Activated T-cell treated with anti-CD3 and anti-CD28 coated beads, Interleukin-2, amount 50 U/mL, for 4 hours (primary cell): ENCODE measurements around the gene FKBP5. TPM values are rescaled to one million over a fixed set of nuclear protein-coding genes. Genes with fewer than 3 reads are reported as not detected.
"Not testable (repeated sequence)": the region's sequence is repeated elsewhere in the genome, so short reads cannot be mapped to it uniquely, and the experiment has no call there.

ENCODE experiments used
- ATAC-seq, 2 donors: fragments of 200-7000 bp; cut with Tn5 transposase; one replicate each; pipeline ENCODE4 v1.10.0; 2021
- DNase-seq: peaks from one replicate; pipeline ENCODE4 v3.0.0-alpha.2; 2020
- H3K27me3 Mint-ChIP-seq: one replicate; pipeline ENCODE4 v1.8.0; 2021; ENCODE audit warnings: low read depth, mixed read lengths
- H3K36me3 Mint-ChIP-seq: one replicate; pipeline ENCODE4 v1.8.0; 2022; ENCODE audit warnings: mixed read lengths; ENCODE audit not compliant: insufficient read depth
- H3K4me1 Mint-ChIP-seq: one replicate; pipeline ENCODE4 v1.8.0; 2021; ENCODE audit warnings: low read depth, mixed read lengths
- H3K4me3 Mint-ChIP-seq: one replicate; pipeline ENCODE4 v1.8.0; 2021; ENCODE audit warnings: mild to moderate bottlenecking, moderate library complexity, mixed read lengths
- H3K9me3 Mint-ChIP-seq: one replicate; pipeline ENCODE4 v1.8.0; 2021; ENCODE audit warnings: mixed read lengths
- total RNA-seq, 3 donors: library from RNA; stranded (reverse); gene quantifications; one replicate each; pipeline ENCODE4 v1.2.1, GENCODE V29; 2021

Gene FKBP5
- total RNA-seq, 3 donors from 2014 or later = 46.5 to 62.3 (median 59.9) TPM

DNA sequence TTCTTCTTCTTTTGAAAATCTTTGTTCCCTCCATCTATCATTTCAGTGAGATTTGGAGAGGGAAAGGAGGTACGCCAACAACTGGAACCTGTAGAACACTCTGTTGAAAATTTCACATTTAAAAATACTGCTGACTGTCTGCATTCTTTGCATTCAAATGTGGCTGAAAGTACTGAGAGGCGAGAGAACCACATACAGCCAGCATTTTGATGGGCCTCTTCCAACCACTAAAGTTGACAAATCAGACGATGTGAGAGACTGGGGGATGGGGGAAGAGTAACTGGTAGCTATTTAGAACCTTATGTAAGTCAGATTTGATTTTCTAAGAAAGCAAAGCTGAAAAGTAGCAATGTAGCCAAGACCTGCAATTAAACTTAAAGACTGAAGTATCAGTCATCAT, 77.5 kb downstream of the FKBP5 start:
- no peaks in the 10 kb centered on the region for H3K27me3 Mint-ChIP-seq
- ATAC-seq = peak; percentile 87 to 94
- no peak for DNase-seq
- no peaks in the 10 kb centered on the region for H3K9me3 Mint-ChIP-seq
- peak overlapping the region; percentile 17 for H3K4me3 Mint-ChIP-seq
- H3K36me3 Mint-ChIP-seq = peaks cover 49% of the 10 kb centered on the region
- H3K4me1 Mint-ChIP-seq = peaks cover 60% of the 10 kb centered on the region

DNA sequence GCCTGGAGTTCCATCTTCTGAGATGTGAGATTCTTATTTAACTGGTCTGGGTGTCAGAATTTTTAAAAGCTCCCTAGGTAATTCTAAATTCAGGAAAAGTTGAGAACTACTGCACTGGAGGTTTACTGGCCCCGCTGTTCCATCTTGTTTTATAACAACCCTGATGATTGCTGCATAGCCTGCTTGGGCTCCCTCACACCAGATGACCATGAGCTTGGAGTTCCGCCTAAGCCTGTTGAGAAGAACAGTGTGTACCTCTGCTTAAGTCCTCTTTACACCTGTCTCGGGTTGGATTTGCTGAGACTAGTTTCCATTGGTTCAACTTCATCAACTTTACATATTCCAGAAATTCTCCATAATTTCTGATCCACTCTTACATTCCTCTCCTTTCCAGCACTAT, 77.9 kb downstream of the FKBP5 start:
- H3K9me3 Mint-ChIP-seq = no peaks in the 10 kb centered on the region
- H3K27me3 Mint-ChIP-seq = no peaks in the 10 kb centered on the region
- DNase-seq (no peak), ATAC-seq (no peak)
- H3K36me3 Mint-ChIP-seq = peaks cover 50% of the 10 kb centered on the region
- peaks cover 64% of the 10 kb centered on the region for H3K4me1 Mint-ChIP-seq
- peak overlapping the region; percentile 17 for H3K4me3 Mint-ChIP-seq

DNA sequence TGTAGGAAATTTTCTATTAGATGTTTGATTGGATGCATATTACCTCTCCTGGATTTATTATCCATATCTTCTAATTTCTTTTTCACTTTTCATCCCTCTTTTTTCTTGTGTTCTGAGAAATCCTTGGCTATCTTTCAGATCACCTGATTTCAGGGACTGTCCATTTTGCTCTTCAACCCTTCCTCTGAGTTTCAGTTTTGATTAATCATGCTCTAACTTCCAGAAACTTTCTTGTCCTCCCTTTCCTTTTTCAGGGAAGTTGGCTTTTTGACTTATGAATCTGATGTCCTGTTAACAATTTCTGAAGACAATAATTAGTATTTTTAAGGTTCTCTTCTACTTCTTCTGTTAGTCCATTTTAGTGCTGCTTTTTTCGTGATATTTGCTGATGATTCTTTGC, 79.1 kb downstream of the FKBP5 start:
- no peak overlapping the region for H3K4me3 Mint-ChIP-seq
- H3K9me3 Mint-ChIP-seq = no peaks in the 10 kb centered on the region
- no peaks in the 10 kb centered on the region for H3K27me3 Mint-ChIP-seq
- H3K36me3 Mint-ChIP-seq = peaks cover 42% of the 10 kb centered on the region
- peaks cover 67% of the 10 kb centered on the region for H3K4me1 Mint-ChIP-seq
- DNase-seq = no peak
- no peak for ATAC-seq

DNA sequence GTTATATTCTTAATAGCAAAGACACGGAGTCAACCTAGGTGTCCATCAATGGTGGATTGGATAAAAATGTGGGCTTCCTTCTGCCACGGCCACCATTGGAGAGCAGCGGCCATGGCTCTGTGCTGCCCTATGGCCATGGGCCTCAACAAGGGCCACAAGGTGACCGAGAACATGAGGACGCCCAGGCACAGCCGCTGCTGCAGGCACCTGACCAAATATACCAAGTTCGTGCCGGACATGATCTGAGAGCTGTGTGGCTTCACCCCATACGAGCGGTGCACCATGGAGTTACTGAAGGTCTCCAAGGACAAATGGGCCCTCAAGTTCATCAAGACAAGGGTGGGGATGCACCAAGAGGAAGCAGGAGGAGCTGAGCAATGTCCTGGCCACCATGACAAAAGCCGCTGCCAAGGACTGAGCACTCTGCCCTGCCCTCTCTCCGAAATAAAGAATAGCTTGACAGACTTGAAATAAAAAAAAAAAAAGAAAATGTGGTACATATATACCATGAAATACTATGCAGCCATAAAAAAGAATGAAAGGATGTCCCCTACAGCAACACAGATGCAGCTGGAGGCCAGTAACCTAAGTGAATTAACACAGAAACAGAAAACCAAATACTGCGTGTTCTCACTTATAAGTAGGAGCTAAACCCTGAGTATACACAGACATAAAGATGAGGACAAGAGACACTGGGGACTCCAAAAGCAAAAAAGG, 81.0 kb downstream of the FKBP5 start:
- H3K4me3 Mint-ChIP-seq = no peak overlapping the region
- no peak for ATAC-seq
- no peak for DNase-seq
- H3K9me3 Mint-ChIP-seq = no peaks in the 10 kb centered on the region
- peaks cover 67% of the 10 kb centered on the region for H3K4me1 Mint-ChIP-seq
- H3K36me3 Mint-ChIP-seq = peaks cover 32% of the 10 kb centered on the region
- H3K27me3 Mint-ChIP-seq = no peaks in the 10 kb centered on the region

GRCh38 chr6:35605600-35605999, 83.1 kb downstream of the FKBP5 start:
- Mint-ChIP-seq H3K27me3 (no peaks in the 10 kb centered on the region), H3K36me3 (peaks cover 14% of the 10 kb centered on the region), H3K4me1 (peaks cover 67% of the 10 kb centered on the region), H3K4me3 (peak overlapping the region; percentile 58), H3K9me3 (no peaks in the 10 kb centered on the region)
- DNase-seq (no peak), ATAC-seq (no peak)

GRCh38 chr6:35603326-35604202, 85.2 kb downstream of the FKBP5 start:
- H3K27me3 Mint-ChIP-seq = no peaks in the 10 kb centered on the region
- ATAC-seq = no peak
- H3K4me1 Mint-ChIP-seq = peaks cover 72% of the 10 kb centered on the region
- H3K9me3 Mint-ChIP-seq = no peaks in the 10 kb centered on the region
- peaks cover 3% of the 10 kb centered on the region for H3K36me3 Mint-ChIP-seq
- DNase-seq = no peak
- no peak overlapping the region for H3K4me3 Mint-ChIP-seq

GRCh38 chr6:35602133-35602946, 86.4 kb downstream of the FKBP5 start:
- peaks cover 3% of the 10 kb centered on the region for H3K36me3 Mint-ChIP-seq
- H3K4me1 Mint-ChIP-seq = peaks cover 75% of the 10 kb centered on the region
- H3K9me3 Mint-ChIP-seq = no peaks in the 10 kb centered on the region
- ATAC-seq = no peak
- H3K27me3 Mint-ChIP-seq = no peaks in the 10 kb centered on the region
- peak overlapping the region; percentile 74 for H3K4me3 Mint-ChIP-seq
- DNase-seq = no peak

DNA sequence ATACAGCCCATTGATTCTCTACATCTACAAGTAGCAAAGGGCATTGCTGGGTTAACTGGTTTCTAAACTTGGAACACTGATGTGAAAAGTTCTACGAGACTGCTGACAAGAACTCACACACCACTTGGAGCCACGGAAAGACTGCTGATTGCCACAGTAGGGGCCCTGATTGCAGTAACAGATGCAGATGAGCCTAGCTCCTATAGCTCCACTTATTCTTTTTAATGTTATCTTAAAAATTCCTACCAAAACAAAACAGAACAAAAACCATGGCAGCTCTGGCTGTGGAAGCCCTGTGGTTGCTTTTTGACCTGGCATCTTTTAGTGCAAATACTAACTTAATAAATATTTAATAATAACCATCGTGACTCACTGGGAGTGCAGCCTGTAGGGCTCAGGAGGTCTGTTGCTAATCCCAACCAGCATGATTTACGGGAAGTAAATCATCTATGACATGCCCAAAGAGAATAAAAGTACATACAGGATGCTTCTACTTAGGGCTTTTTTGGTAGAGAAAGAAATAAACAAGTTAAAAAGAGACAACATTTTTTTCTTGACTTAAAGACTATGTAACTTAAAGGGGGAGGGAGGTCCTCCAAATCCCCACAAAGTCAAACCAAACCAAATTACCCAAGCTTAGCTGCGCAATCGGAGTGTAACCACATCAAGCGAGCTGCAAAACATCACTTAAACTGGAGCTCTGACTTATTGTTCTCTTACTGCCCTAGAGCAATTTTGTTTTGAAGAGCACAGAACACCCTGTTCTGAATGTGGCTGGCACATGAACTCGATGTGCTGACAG, 87.2 kb downstream of the FKBP5 start:
- Mint-ChIP-seq H3K36me3 (peaks cover 11% of the 10 kb centered on the region), H3K4me1 (peaks cover 80% of the 10 kb centered on the region), H3K9me3 (no peaks in the 10 kb centered on the region), H3K4me3 (peak overlapping the region; percentile 74), H3K27me3 (no peaks in the 10 kb centered on the region)
- ATAC-seq (peak; percentile 77 to 82), DNase-seq (peak; percentile 44)

GRCh38 chr6:35600659-35601125, 88.0 kb downstream of the FKBP5 start:
- no peaks in the 10 kb centered on the region for H3K27me3 Mint-ChIP-seq
- DNase-seq = no peak

DNA sequence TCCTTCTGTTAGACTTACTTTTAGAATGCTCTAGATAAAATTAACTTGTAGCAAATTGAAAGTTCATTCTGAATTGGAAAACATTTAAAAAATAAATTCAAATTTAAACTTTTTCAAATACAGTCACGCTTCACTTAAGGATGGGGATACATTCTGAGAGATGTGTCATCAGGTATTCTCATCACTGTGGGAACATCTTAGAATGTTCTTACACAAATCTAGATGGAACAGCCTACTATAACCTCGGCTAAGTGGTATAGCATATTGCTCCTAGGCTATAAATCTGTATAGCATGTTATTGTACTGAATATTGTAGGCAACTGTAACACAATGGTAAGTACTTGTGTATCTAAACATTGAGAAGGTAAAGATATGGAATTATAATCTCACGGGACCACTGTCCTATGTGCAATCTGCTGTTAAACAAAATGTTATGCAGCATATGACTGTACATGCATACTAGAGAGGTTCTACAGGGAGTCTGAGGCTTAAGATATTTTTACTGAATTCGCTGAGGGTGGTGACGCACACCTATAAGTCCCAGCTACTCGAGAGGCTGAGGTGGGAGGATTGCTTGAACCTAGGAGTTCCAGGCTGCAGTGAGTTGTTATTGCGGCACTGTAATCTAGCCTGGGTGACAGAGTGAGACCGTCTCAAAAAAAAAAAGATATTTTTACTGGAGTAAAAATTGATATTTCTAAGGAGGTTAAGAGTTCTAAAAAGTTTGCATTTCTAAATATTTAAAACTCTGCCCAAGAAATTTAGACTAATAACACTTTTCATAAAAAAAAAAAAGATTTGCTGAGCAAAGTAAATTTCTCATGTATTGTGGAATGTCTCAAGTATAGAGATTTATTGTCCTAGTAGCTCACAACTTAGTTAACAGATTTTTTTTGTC, 88.7 kb downstream of the FKBP5 start:
- H3K4me1 Mint-ChIP-seq = peaks cover 82% of the 10 kb centered on the region
- ATAC-seq = peak; percentile 62 to 66
- H3K27me3 Mint-ChIP-seq = no peaks in the 10 kb centered on the region
- peaks cover 17% of the 10 kb centered on the region for H3K36me3 Mint-ChIP-seq
- H3K4me3 Mint-ChIP-seq = peak overlapping the region; percentile 43
- no peaks in the 10 kb centered on the region for H3K9me3 Mint-ChIP-seq
- no peak for DNase-seq

More at GRCh38 chr6:35600659-35601125, 88.0 kb downstream of the FKBP5 start:
- Mint-ChIP-seq H3K4me1 (peaks cover 81% of the 10 kb centered on the region), H3K36me3 (peaks cover 17% of the 10 kb centered on the region), H3K9me3 (no peaks in the 10 kb centered on the region), H3K4me3 (peak overlapping the region; percentile 74)
- no peak for ATAC-seq

- not testable (repeated sequence) for H3K27me3 Mint-ChIP-seq, H3K9me3 Mint-ChIP-seq, ATAC-seq, DNase-seq, H3K4me3 Mint-ChIP-seq
- Mint-ChIP-seq H3K4me1 (peaks cover 85% of the 10 kb centered on the region), H3K36me3 (peaks cover 23% of the 10 kb centered on the region)
Observed at GRCh38 chr6:35598621-35599020, 90.1 kb downstream of the FKBP5 start.

- Mint-ChIP-seq H3K36me3 (peaks cover 30% of the 10 kb centered on the region), H3K27me3 (no peaks in the 10 kb centered on the region), H3K4me3 (no peak overlapping the region), H3K9me3 (no peaks in the 10 kb centered on the region), H3K4me1 (peaks cover 86% of the 10 kb centered on the region)
- DNase-seq = no peak
- no peak for ATAC-seq
Observed at GRCh38 chr6:35596448-35597442, 92.0 kb downstream of the FKBP5 start.
